ENCODE measurements around the gene ATP6AP1. TPM values are rescaled to one million over a fixed set of nuclear protein-coding genes. Genes with fewer than 3 reads are reported as not detected.

The ATP6AP1 gene
- total and polyA plus RNA-seq, 2 donors (not counting 3 experiments of a cell fraction or from before 2014, with no cell fraction given) = 145 to 322 TPM

DNA sequence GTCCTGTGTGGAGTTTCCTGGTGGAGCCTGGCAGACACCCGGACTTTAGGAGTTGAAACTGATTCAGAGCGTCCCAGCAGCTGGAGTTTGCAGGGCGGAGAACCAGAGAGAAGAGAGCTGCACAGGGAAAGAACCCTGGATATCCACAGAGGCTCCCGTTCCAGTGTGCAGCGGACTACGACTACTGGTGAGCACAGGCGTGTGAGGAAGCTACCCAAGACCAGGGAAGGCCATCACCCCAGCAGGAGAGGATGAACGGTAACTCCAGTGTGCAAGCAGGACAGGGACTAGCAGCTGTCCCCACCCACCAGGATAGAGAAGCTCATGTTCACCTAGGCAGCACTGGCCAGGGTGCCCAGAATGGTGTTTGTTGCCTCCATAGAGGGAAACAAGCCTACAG lies 48.3 kb downstream of the ATP6AP1 start:
- no peaks in the 10 kb centered on the region for H3K9me1 ChIP-seq (replicated peaks; ENCODE audit: control insufficient read depth, extremely low read depth, insufficient read depth, low read length)
- H3K79me2 ChIP-seq (ENCODE audit: control insufficient read depth, insufficient read depth, low read length) = no peaks in the 10 kb centered on the region
- H3K27me3 ChIP-seq (ENCODE audit: control insufficient read depth in 2 of 2, insufficient read depth in 2 of 2, low read length in 2 of 2) = no peaks in the 10 kb centered on the region
- H3K4me3 ChIP-seq (replicated peaks in 1 of 3; ENCODE audit: insufficient read depth in 1 of 3, low read depth in 1 of 3, low read length in 3 of 3) = no peak overlapping the region
- H2AFZ ChIP-seq (ENCODE audit: low read depth, low read length) = no peak overlapping the region
- no peak overlapping the region for H3K9ac ChIP-seq (replicated peaks; ENCODE audit: extremely low read depth, insufficient read depth, low read length)
- FAIRE-seq = no peak
- no peaks in the 10 kb centered on the region for H3K9me3 ChIP-seq (replicated peaks; ENCODE audit: control insufficient read depth, insufficient read depth, low read length)
- TF ChIP-seq MYC (IDR thresholded peaks at IDR 0.05; ENCODE audit: low read depth, low read length) (no peak), EZH2 (IDR thresholded peaks at IDR 0.05; ENCODE audit: borderline replicate concordance, low read depth, low read length, severe bottlenecking) (no peak), FOS (IDR thresholded peaks at IDR 0.05; ENCODE audit: borderline replicate concordance, insufficient read depth, low read length) (no peak), JUN (IDR thresholded peaks at IDR 0.05; ENCODE audit: borderline replicate concordance, insufficient read depth, insufficient read length, low read depth) (no peak), POLR2A (IDR thresholded peaks at IDR 0.05; ENCODE audit: low read depth, low read length) (no peak), GATA2 (IDR thresholded peaks at IDR 0.05; ENCODE audit: insufficient read depth, insufficient read length, low read depth, low read length) (no peak), POLR2AphosphoS5 (IDR thresholded peaks at IDR 0.05; ENCODE audit: insufficient read depth, low read depth, low read length) (no peak)
- TF ChIP-seq, protein P1, sequence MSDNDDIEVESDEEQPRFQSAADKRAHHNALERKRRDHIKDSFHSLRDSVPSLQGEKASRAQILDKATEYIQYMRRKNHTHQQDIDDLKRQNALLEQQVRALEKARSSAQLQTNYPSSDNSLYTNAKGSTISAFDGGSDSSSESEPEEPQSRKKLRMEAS (IDR thresholded peaks at IDR 0.05; ENCODE audit: insufficient read depth, insufficient read length) = no peak
- TF ChIP-seq, protein P2, sequence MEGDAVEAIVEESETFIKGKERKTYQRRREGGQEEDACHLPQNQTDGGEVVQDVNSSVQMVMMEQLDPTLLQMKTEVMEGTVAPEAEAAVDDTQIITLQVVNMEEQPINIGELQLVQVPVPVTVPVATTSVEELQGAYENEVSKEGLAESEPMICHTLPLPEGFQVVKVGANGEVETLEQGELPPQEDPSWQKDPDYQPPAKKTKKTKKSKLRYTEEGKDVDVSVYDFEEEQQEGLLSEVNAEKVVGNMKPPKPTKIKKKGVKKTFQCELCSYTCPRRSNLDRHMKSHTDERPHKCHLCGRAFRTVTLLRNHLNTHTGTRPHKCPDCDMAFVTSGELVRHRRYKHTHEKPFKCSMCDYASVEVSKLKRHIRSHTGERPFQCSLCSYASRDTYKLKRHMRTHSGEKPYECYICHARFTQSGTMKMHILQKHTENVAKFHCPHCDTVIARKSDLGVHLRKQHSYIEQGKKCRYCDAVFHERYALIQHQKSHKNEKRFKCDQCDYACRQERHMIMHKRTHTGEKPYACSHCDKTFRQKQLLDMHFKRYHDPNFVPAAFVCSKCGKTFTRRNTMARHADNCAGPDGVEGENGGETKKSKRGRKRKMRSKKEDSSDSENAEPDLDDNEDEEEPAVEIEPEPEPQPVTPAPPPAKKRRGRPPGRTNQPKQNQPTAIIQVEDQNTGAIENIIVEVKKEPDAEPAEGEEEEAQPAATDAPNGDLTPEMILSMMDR (IDR thresholded peaks at IDR 0.05; ENCODE audit: extremely low read depth in 1 of 2, insufficient read depth in 1 of 2, low read depth in 1 of 2, low read length in 2 of 2) = no peak
- H4K20me1 ChIP-seq (replicated peaks; ENCODE audit: control insufficient read depth, extremely low read depth, insufficient read depth, low read length) = no peaks in the 10 kb centered on the region
- no TSS peak for BruUV-seq (replicated peaks)
- peaks cover 0 to 3% of the 10 kb centered on the region in 2 experiments for H3K36me3 ChIP-seq (ENCODE audit: control insufficient read depth in 2 of 2, extremely low read depth in 1 of 2, insufficient read depth in 2 of 2, low read length in 2 of 2)
- intact Hi-C loops (cut with micrococcal nuclease) (loop anchor here (5.0 kb wide), 1 partner anchor 35 kb away; the partner anchor contains the start of gene FAM50A), dilution Hi-C loops (cut with MboI; ENCODE audit: extremely low pct_ligation_motif_present, low sequenced_read_pairs) (no loop called here)
- no peak for DNase-seq (ENCODE audit: low read depth, low spot score)
- CTCF ChIA-PET = interaction anchor here (1.2 to 1.4 kb wide), 2 partner anchors 9 to 12 kb away, joined by 3 to 7 read pairs; partner anchors contain the start of gene UBL4A
- no peak overlapping the region for H3K4me2 ChIP-seq (ENCODE audit: insufficient read depth, low read length)
- peaks cover 9% of the 10 kb centered on the region for H3K4me1 ChIP-seq (ENCODE audit: control insufficient read depth, extremely low read depth, insufficient read depth, low read length)
- POLR2A ChIA-PET = interaction anchor here (0.7 kb wide), 1 partner anchor 38 kb away, joined by 3 read pairs; no protein-coding TSS in a partner anchor
- H3K27ac ChIP-seq (ENCODE audit: insufficient read depth, low read depth, low read length) = no peak overlapping the region
